H9 (cell line): ENCODE results near the gene FZD10. TPM values are rescaled to one million over a fixed set of nuclear protein-coding genes. Genes with fewer than 3 reads are reported as not detected.

Experiments
- DNase-seq: peaks from one replicate; pipeline ENCODE4 v3.0.0-alpha.2; 2017
- H2AFZ ChIP-seq: one replicate; pipeline ENCODE4 v1.6.1; 2013; ENCODE audit warnings: mild to moderate bottlenecking, low read length, control low read depth, moderate library complexity
- H2AK5ac ChIP-seq: 2 replicates; pipeline ENCODE4 v1.6.1; 2013; ENCODE audit warnings: low read length, control low read depth, mixed read lengths; ENCODE audit not compliant: insufficient read length
- H2BK120ac ChIP-seq: one replicate; pipeline ENCODE4 v1.6.1; 2013; ENCODE audit warnings: low read depth, mild to moderate bottlenecking, low read length, control low read depth, inconsistent platforms; ENCODE audit not compliant: poor library complexity, severe bottlenecking
- H2BK12ac ChIP-seq: 2 replicates; pipeline ENCODE4 v1.6.1; 2013; ENCODE audit warnings: low read length, control low read depth, mixed read lengths, low read depth; ENCODE audit not compliant: insufficient read length
- H2BK15ac ChIP-seq: 2 replicates; pipeline ENCODE4 v1.6.1; 2013; ENCODE audit warnings: low read depth, low read length, control low read depth
- H2BK20ac ChIP-seq: one replicate; pipeline ENCODE4 v1.6.1; 2013; ENCODE audit warnings: low read depth, mild to moderate bottlenecking, low read length, control low read depth, inconsistent platforms; ENCODE audit not compliant: poor library complexity, severe bottlenecking
- H2BK5ac ChIP-seq: 2 replicates; pipeline ENCODE4 v1.6.1; 2013; ENCODE audit warnings: low read length, control low read depth, mixed read lengths; ENCODE audit not compliant: insufficient read length
- H3K14ac ChIP-seq: 2 replicates; pipeline ENCODE4 v1.6.1; 2013; ENCODE audit warnings: low read length, control low read depth; ENCODE audit not compliant: insufficient read depth
- H3K18ac ChIP-seq: 2 replicates; pipeline ENCODE4 v1.6.1; 2013; ENCODE audit warnings: low read depth, mild to moderate bottlenecking, mixed read lengths, low read length, control low read depth; ENCODE audit not compliant: insufficient read length
- H3K23ac ChIP-seq: 2 replicates; pipeline ENCODE4 v1.6.1; 2013; ENCODE audit warnings: low read length, control low read depth, mixed read lengths, low read depth; ENCODE audit not compliant: insufficient read length
- H3K23me2 ChIP-seq: 2 replicates; pipeline ENCODE4 v1.6.1; 2013; ENCODE audit warnings: low read depth, mild to moderate bottlenecking, mixed read lengths, low read length, control low read depth; ENCODE audit not compliant: insufficient read length, poor library complexity, severe bottlenecking
- H3K27ac ChIP-seq: 2 replicates; pipeline ENCODE4 v1.5.1; 2013; ENCODE audit warnings: low read length, control low read depth, mixed read lengths, low read depth; ENCODE audit not compliant: insufficient read length
- H3K27me3 ChIP-seq: 2 replicates; pipeline ENCODE4 v1.6.1; 2013; ENCODE audit warnings: low read length, control low read depth, inconsistent platforms; ENCODE audit not compliant: insufficient read depth
- H3K4ac ChIP-seq: 2 replicates; pipeline ENCODE4 v1.6.1; 2013; ENCODE audit warnings: low read depth, mild to moderate bottlenecking, control low read depth, inconsistent platforms, low read length, moderate library complexity
- H3K4me1 ChIP-seq: 2 replicates; pipeline ENCODE4 v1.6.1; 2013; ENCODE audit warnings: low read length, control low read depth, inconsistent platforms; ENCODE audit not compliant: insufficient read depth
- H3K4me2 ChIP-seq: 2 replicates; pipeline ENCODE4 v1.6.1; 2013; ENCODE audit warnings: low read length, control low read depth, mixed read lengths; ENCODE audit not compliant: insufficient read length, insufficient read depth
- H3K56ac ChIP-seq: 2 replicates; pipeline ENCODE4 v1.6.1; 2013; ENCODE audit warnings: low read depth, mild to moderate bottlenecking, mixed read lengths, low read length, control low read depth; ENCODE audit not compliant: insufficient read length
- H3K79me1 ChIP-seq: 2 replicates; pipeline ENCODE4 v1.6.1; 2013; ENCODE audit warnings: low read depth, mild to moderate bottlenecking, moderate library complexity, low read length, control low read depth, inconsistent platforms; ENCODE audit not compliant: insufficient read depth, poor library complexity, severe bottlenecking
- H3K79me2 ChIP-seq: 2 replicates; pipeline ENCODE4 v1.6.1; 2013; ENCODE audit warnings: low read length, control low read depth, inconsistent platforms; ENCODE audit not compliant: insufficient read depth
- H3K9ac ChIP-seq: 2 replicates; pipeline ENCODE4 v1.6.1; 2013; ENCODE audit warnings: low read length, control low read depth, mixed read lengths; ENCODE audit not compliant: insufficient read length; ENCODE audit errors: extremely low read depth
- H3K9me3 ChIP-seq: one replicate; pipeline ENCODE4 v1.6.1; 2013; ENCODE audit warnings: low read depth, low read length, inconsistent platforms; ENCODE audit not compliant: control insufficient read depth
- H3T11ph ChIP-seq: one replicate; pipeline ENCODE4 v1.6.1; 2013; ENCODE audit warnings: mild to moderate bottlenecking, low read length, control low read depth, inconsistent platforms
- H4K20me1 ChIP-seq: one replicate; pipeline ENCODE4 v1.6.1; 2013; ENCODE audit not compliant: control insufficient read depth, insufficient read length, insufficient read depth
- H4K5ac ChIP-seq: 2 replicates; pipeline ENCODE4 v1.6.1; 2013; ENCODE audit warnings: low read depth, mild to moderate bottlenecking, mixed read lengths, low read length, control low read depth; ENCODE audit not compliant: insufficient read length
- H4K8ac ChIP-seq: replicated peaks from 2 replicates; pipeline ENCODE4 v1.6.1; 2013; ENCODE audit warnings: low read length, control low read depth, mixed read lengths, low read depth; ENCODE audit not compliant: insufficient read length
- H4K91ac ChIP-seq: 2 replicates; pipeline ENCODE4 v1.6.1; 2013; ENCODE audit warnings: low read depth, mild to moderate bottlenecking, moderate library complexity, mixed read lengths, low read length, control low read depth; ENCODE audit not compliant: insufficient read length
- H3K27ac Mint-ChIP-seq, 3 experiments: 2 replicates in 2 of 3; 3 replicates in 1 of 3; pipeline ENCODE4 v1.8.0; 2020 to 2021; ENCODE audit warnings: mixed read lengths in 3 of 3, mild to moderate bottlenecking in 1 of 3, moderate library complexity in 1 of 3
- H3K27me3 Mint-ChIP-seq: 2 replicates; pipeline ENCODE4 v1.8.0; 2021; ENCODE audit warnings: low read depth, mild to moderate bottlenecking, moderate library complexity, mixed read lengths
- H3K36me3 Mint-ChIP-seq, 3 experiments: 2 replicates in 2 of 3; 3 replicates in 1 of 3; pipeline ENCODE4 v1.8.0; 2020 to 2021; ENCODE audit warnings: low read depth in 3 of 3, mixed read lengths in 3 of 3; ENCODE audit not compliant: insufficient read depth in 1 of 3
- H3K4me1 Mint-ChIP-seq, 2 experiments: 2 replicates each; pipeline ENCODE4 v1.8.0; 2020; ENCODE audit warnings: mixed read lengths in 2 of 2
- H3K4me3 Mint-ChIP-seq, 2 experiments: 2 replicates in 1 of 2; 3 replicates in 1 of 2; pipeline ENCODE4 v1.8.0; 2020 to 2021; ENCODE audit warnings: mild to moderate bottlenecking in 2 of 2, mixed read lengths in 2 of 2, moderate library complexity in 1 of 2
- H3K9me3 Mint-ChIP-seq, 2 experiments: 2 replicates in 1 of 2; 3 replicates in 1 of 2; pipeline ENCODE4 v1.8.0; 2020; ENCODE audit warnings: mild to moderate bottlenecking in 2 of 2, mixed read lengths in 2 of 2, moderate library complexity in 1 of 2
- WGBS: extraction: QIAGEN DNeasy Blood & Tissue Kit; methylation state at CpG from one replicate; pipeline ENCODE4 v1.1.7; 2013; ENCODE audit warnings: missing lambda C conversion rate, low lambda C conversion rate, mixed read lengths; ENCODE audit not compliant: insufficient read length; ENCODE audit errors: extremely low coverage; 5-methylcytosine and 5-hydroxymethylcytosine counted together
- total RNA-seq: library from RNA; stranded (reverse); gene quantifications from 2 replicates; pipeline ENCODE4 v1.2.1, GENCODE V29; 2021
- TF ChIP-seq, protein P1 (sequence below): fragments of 200-600 bp; sonication (generic); conservative IDR thresholded peaks from 3 replicates; pipeline ENCODE4 v1.8.0; 2021; ENCODE audit warnings: antibody characterized with exemption, mild to moderate bottlenecking

The FZD10 gene
- total RNA-seq, 1 experiment from 2014 or later = 1.0 TPM

DNA sequence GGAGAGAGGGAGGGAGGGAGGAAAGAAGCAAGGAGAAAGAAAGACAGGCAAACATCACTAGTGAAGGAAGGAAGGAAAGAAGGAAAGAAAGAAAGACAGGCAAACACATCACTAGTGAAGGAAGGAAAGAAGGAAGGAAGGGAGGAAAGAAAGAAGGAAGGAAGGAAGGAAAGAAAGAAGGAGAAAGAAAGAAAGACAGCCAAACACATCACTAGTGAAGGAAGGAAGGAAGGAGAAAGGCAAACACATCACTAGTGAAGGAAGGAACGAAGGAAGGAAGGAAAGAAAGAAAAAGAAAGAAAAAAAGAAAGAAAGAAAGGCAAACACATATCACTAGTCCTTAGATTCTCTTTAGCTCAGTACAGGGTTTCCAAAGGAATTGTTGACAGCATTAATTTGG lies 5.3 kb downstream of the FZD10 start:
- Histone ChIP-seq H3K27me3 (peaks cover 73% of the 10 kb centered on the region), H3K4me1 (no peaks in the 10 kb centered on the region; the same call in 1 of the 2 replicates), H3K79me1 (no peaks in the 10 kb centered on the region), H3K4me2 (no peak overlapping the region), H3K9ac (no peak overlapping the region), H3K27ac (no peak overlapping the region), H2BK120ac (no peak overlapping the region), H2AFZ (no peak overlapping the region), H4K8ac (no peak overlapping the region), H2BK12ac (no peak overlapping the region), H3K14ac (no peak overlapping the region), H3K79me2 (no peaks in the 10 kb centered on the region), H3K18ac (no peak overlapping the region), H3K56ac (no peak overlapping the region), H3T11ph (no peak overlapping the region), H4K91ac (no peak overlapping the region), H3K23me2 (peaks cover 3% of the 10 kb centered on the region), H3K9me3 (no peaks in the 10 kb centered on the region), H2BK15ac (no peak overlapping the region), H2AK5ac (no peak overlapping the region), H3K4ac (no peak overlapping the region), H4K5ac (no peak overlapping the region), H2BK20ac (no peak overlapping the region), H4K20me1 (peaks cover 12% of the 10 kb centered on the region), H2BK5ac (no peak overlapping the region), H3K23ac (no peak overlapping the region)
- Mint-ChIP-seq H3K36me3 (no peaks in the 10 kb centered on the region; a peak in 2 of 7 replicates), H3K27me3 (peaks cover 98% of the 10 kb centered on the region), H3K4me3 (no peak overlapping the region), H3K9me3 (no peaks in the 10 kb centered on the region; a peak in 2 of 5 replicates), H3K27ac (no peak overlapping the region), H3K4me1 (peaks cover 43 to 44% of the 10 kb centered on the region in 2 experiments)
- no CpG with 5 or more reads among the region's 1 CpG for WGBS
- TF ChIP-seq, protein P1, sequence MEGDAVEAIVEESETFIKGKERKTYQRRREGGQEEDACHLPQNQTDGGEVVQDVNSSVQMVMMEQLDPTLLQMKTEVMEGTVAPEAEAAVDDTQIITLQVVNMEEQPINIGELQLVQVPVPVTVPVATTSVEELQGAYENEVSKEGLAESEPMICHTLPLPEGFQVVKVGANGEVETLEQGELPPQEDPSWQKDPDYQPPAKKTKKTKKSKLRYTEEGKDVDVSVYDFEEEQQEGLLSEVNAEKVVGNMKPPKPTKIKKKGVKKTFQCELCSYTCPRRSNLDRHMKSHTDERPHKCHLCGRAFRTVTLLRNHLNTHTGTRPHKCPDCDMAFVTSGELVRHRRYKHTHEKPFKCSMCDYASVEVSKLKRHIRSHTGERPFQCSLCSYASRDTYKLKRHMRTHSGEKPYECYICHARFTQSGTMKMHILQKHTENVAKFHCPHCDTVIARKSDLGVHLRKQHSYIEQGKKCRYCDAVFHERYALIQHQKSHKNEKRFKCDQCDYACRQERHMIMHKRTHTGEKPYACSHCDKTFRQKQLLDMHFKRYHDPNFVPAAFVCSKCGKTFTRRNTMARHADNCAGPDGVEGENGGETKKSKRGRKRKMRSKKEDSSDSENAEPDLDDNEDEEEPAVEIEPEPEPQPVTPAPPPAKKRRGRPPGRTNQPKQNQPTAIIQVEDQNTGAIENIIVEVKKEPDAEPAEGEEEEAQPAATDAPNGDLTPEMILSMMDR = no peak
- no peak for DNase-seq
